GM23338 (cell line): ENCODE results near the gene SHROOM2. TPM values are rescaled to one million over a fixed set of nuclear protein-coding genes. Genes with fewer than 3 reads are reported as not detected.

ENCODE experiments used
- ATAC-seq: fragments of 200-7000 bp; cut with Tn5 transposase; 3 replicates; pipeline ENCODE4 v1.9.1; 2020
- DNase-seq: peaks from one replicate; pipeline ENCODE4 v3.0.0-alpha.2; 2015; ENCODE audit warnings: low spot score
- H2AFZ ChIP-seq: fragments of 200-600 bp; sonication (generic); 2 replicates; pipeline ENCODE4 v1.8.0; 2016; ENCODE audit warnings: antibody characterized with exemption, mild to moderate bottlenecking, moderate library complexity
- H3F3A ChIP-seq: fragments of 200-600 bp; sonication (generic); replicated peaks from 2 replicates; pipeline ENCODE4 v1.8.0; 2017; ENCODE audit warnings: antibody characterized with exemption, mixed run types, low read depth
- H3K27ac ChIP-seq: fragments of 200-600 bp; sonication (generic); 2 replicates; pipeline ENCODE4 v1.6.1; 2016; ENCODE audit warnings: low read depth
- H3K27me3 ChIP-seq: fragments of 200-600 bp; sonication (generic); 2 replicates; pipeline ENCODE4 v1.8.0; 2016; ENCODE audit warnings: mild to moderate bottlenecking, mixed run types, moderate library complexity; ENCODE audit not compliant: insufficient read depth
- H3K36me3 ChIP-seq: fragments of 200-600 bp; sonication (generic); 2 replicates; pipeline ENCODE4 v1.8.0; 2016; ENCODE audit warnings: mild to moderate bottlenecking; ENCODE audit not compliant: insufficient read depth
- H3K4me1 ChIP-seq: fragments of 200-600 bp; sonication (generic); 2 replicates; pipeline ENCODE4 v1.8.0; 2016; ENCODE audit warnings: mild to moderate bottlenecking, moderate library complexity; ENCODE audit not compliant: insufficient read depth
- H3K4me2 ChIP-seq: fragments of 200-600 bp; sonication (generic); 2 replicates; pipeline ENCODE4 v1.7.1; 2017; ENCODE audit warnings: mixed run types
- H3K4me3 ChIP-seq: fragments of 200-600 bp; sonication (generic); 2 replicates; pipeline ENCODE4 v1.6.1; 2016; ENCODE audit warnings: mixed run types
- H3K79me2 ChIP-seq: fragments of 200-600 bp; sonication (generic); replicated peaks from 2 replicates; pipeline ENCODE4 v1.8.0; 2017; ENCODE audit warnings: mild to moderate bottlenecking; ENCODE audit not compliant: insufficient read depth
- H3K9me2 ChIP-seq: fragments of 200-600 bp; sonication (generic); 2 replicates; pipeline ENCODE4 v1.8.0; 2017; ENCODE audit not compliant: insufficient read depth
- H4K20me1 ChIP-seq: fragments of 200-600 bp; sonication (generic); replicated peaks from 2 replicates; pipeline ENCODE4 v1.8.0; 2017; ENCODE audit warnings: mild to moderate bottlenecking; ENCODE audit not compliant: insufficient read depth
- H3K27ac Mint-ChIP-seq: 2 replicates; pipeline ENCODE4 v1.8.0; 2020; ENCODE audit warnings: inconsistent platforms, mild to moderate bottlenecking, moderate library complexity, mixed read lengths
- H3K27me3 Mint-ChIP-seq: 3 replicates; pipeline ENCODE4 v1.8.0; 2022; ENCODE audit warnings: low read depth, mild to moderate bottlenecking, moderate library complexity, mixed read lengths, inconsistent platforms; ENCODE audit not compliant: insufficient read depth, poor library complexity
- H3K36me3 Mint-ChIP-seq: 3 replicates; pipeline ENCODE4 v1.8.0; 2021; ENCODE audit warnings: low read depth, mild to moderate bottlenecking, inconsistent platforms, moderate library complexity, mixed read lengths
- H3K4me1 Mint-ChIP-seq: 3 replicates; pipeline ENCODE4 v1.8.0; 2020; ENCODE audit warnings: mild to moderate bottlenecking, inconsistent platforms, mixed read lengths
- H3K4me3 Mint-ChIP-seq: 3 replicates; pipeline ENCODE4 v1.8.0; 2021; ENCODE audit warnings: moderate library complexity, mild to moderate bottlenecking, inconsistent platforms, mixed read lengths
- H3K9me3 Mint-ChIP-seq: 3 replicates; pipeline ENCODE4 v1.8.0; 2020; ENCODE audit warnings: moderate library complexity, mild to moderate bottlenecking, inconsistent platforms, mixed read lengths
- CREB1 ChIP-seq: fragments of 250-450 bp; sonication (Bioruptor Pico); IDR thresholded peaks from 2 replicates; pipeline ENCODE4 v1.5.0; 2020; ENCODE audit warnings: low read depth, mild to moderate bottlenecking, moderate library complexity
- EZH2 ChIP-seq: fragments of 200-600 bp; sonication (generic); IDR thresholded peaks from one replicate; pipeline ENCODE4 v1.8.0; 2017; ENCODE audit warnings: antibody characterized with exemption, mild to moderate bottlenecking, low read depth; ENCODE audit not compliant: unreplicated experiment
- EZH2phosphoT487 ChIP-seq: fragments of 200-600 bp; sonication (generic); IDR thresholded peaks from one replicate; pipeline ENCODE4 v1.8.1; 2018; ENCODE audit warnings: antibody characterized with exemption; ENCODE audit not compliant: unreplicated experiment
- JUNB ChIP-seq: IDR thresholded peaks from one replicate; pipeline ENCODE4 v1.6.1; 2016; ENCODE audit warnings: antibody characterized with exemption; ENCODE audit not compliant: unreplicated experiment
- NANOG ChIP-seq: IDR thresholded peaks from 2 replicates; pipeline ENCODE4 v1.6.1; 2016; ENCODE audit warnings: antibody characterized with exemption, borderline replicate concordance
- POLR2AphosphoS5 ChIP-seq: IDR thresholded peaks from 2 replicates; pipeline ENCODE4 v1.6.1; 2016; ENCODE audit warnings: antibody characterized with exemption, low read depth
- REST ChIP-seq: IDR thresholded peaks from one replicate; pipeline ENCODE4 v1.6.1; 2018; ENCODE audit warnings: antibody characterized with exemption; ENCODE audit not compliant: unreplicated experiment
- STAT1 ChIP-seq: IDR thresholded peaks from one replicate; pipeline ENCODE4 v1.6.1; 2016; ENCODE audit warnings: antibody characterized with exemption; ENCODE audit not compliant: unreplicated experiment
- ZNF114 ChIP-seq: fragments of 250-450 bp; sonication (Bioruptor Pico); IDR thresholded peaks from 2 replicates; pipeline ENCODE4 v1.5.0; 2020; ENCODE audit warnings: mild to moderate bottlenecking, moderate library complexity
- ZNF331 ChIP-seq: fragments of 250-450 bp; sonication (Bioruptor Pico); IDR thresholded peaks from 2 replicates; pipeline ENCODE4 v1.5.0; 2020; ENCODE audit warnings: low read depth, mild to moderate bottlenecking, moderate library complexity
- polyA plus RNA-seq: library from polyadenylated mRNA; unstranded; fragments of >200 nt; fragmentation: Nextera tagmentation; extraction: Ambion mirVana; gene quantifications from 2 replicates; pipeline ENCODE4 v1.2.1, GENCODE V29; 2016
- total RNA-seq: library from RNA; depleted of rRNA; stranded (reverse); fragments of >200 nt; shearing (Covaris generic); gene quantifications from 2 replicates; pipeline ENCODE4 v1.2.3, GENCODE V29; 2014
- TF ChIP-seq, protein P1 (sequence below), 2 experiments: fragments of 200-600 bp in 1 of 2; sonication (generic) in 1 of 2; conservative IDR thresholded peaks; 2 replicates each; pipeline versions ENCODE4 v1.5.1 to v1.6.1; 2016 to 2017; ENCODE audit warnings: antibody characterized with exemption in 2 of 2, low read depth in 2 of 2, mild to moderate bottlenecking in 2 of 2, moderate library complexity in 1 of 2
- TF ChIP-seq, protein P2 (sequence below): IDR thresholded peaks from 2 replicates; pipeline ENCODE4 v1.6.1; 2016; ENCODE audit warnings: antibody characterized with exemption

SHROOM2 gene
- total and polyA plus RNA-seq, 2 experiments from 2014 or later = 3.5 to 15.8 TPM

- Histone ChIP-seq H3K4me3 (no peak overlapping the region), H3K27ac (no peak overlapping the region), H3K4me1 (peaks cover 36% of the 10 kb centered on the region), H3K36me3 (no peaks in the 10 kb centered on the region), H4K20me1 (no peaks in the 10 kb centered on the region; the same call in none of the 2 replicates), H3K9me2 (no peaks in the 10 kb centered on the region), H2AFZ (no peak overlapping the region), H3K4me2 (peak overlapping the region; percentile 19), H3K79me2 (peaks cover 22% of the 10 kb centered on the region), H3F3A (no peaks in the 10 kb centered on the region), H3K27me3 (no peaks in the 10 kb centered on the region)
- H3K36me3 Mint-ChIP-seq = no peaks in the 10 kb centered on the region
- H3K9me3 Mint-ChIP-seq = no peaks in the 10 kb centered on the region
- DNase-seq (no peak), ATAC-seq (peak; percentile 30)
- H3K27ac Mint-ChIP-seq = peak overlapping the region; percentile 83
- peak overlapping the region; percentile 47; the same call in 2 of the 3 replicates for H3K4me3 Mint-ChIP-seq
- peaks cover 7% of the 10 kb centered on the region for H3K27me3 Mint-ChIP-seq
- peaks cover 36% of the 10 kb centered on the region for H3K4me1 Mint-ChIP-seq
- TF ChIP-seq ZNF331 (CRISPR knock-in tag) (no peak), NANOG (no peak)
- TF ChIP-seq, protein P1, sequence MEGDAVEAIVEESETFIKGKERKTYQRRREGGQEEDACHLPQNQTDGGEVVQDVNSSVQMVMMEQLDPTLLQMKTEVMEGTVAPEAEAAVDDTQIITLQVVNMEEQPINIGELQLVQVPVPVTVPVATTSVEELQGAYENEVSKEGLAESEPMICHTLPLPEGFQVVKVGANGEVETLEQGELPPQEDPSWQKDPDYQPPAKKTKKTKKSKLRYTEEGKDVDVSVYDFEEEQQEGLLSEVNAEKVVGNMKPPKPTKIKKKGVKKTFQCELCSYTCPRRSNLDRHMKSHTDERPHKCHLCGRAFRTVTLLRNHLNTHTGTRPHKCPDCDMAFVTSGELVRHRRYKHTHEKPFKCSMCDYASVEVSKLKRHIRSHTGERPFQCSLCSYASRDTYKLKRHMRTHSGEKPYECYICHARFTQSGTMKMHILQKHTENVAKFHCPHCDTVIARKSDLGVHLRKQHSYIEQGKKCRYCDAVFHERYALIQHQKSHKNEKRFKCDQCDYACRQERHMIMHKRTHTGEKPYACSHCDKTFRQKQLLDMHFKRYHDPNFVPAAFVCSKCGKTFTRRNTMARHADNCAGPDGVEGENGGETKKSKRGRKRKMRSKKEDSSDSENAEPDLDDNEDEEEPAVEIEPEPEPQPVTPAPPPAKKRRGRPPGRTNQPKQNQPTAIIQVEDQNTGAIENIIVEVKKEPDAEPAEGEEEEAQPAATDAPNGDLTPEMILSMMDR (conservative IDR thresholded peaks at IDR 0.05; ENCODE audit: low read depth in 2 of 2) = 0 out of 4 replicates have a peak, but pooled peaks of 1 of the 2 experiments have one; percentile 4
These were observed 35.3 kb downstream of the SHROOM2 start for GRCh38 chrX:9821572-9821971.

- Histone ChIP-seq H3K79me2 (peaks cover 13% of the 10 kb centered on the region), H2AFZ (no peak overlapping the region), H3K9me2 (no peaks in the 10 kb centered on the region), H3F3A (no peaks in the 10 kb centered on the region), H4K20me1 (no peaks in the 10 kb centered on the region; the same call in none of the 2 replicates), H3K27me3 (no peaks in the 10 kb centered on the region), H3K4me1 (peaks cover 36% of the 10 kb centered on the region), H3K4me3 (no peak overlapping the region), H3K27ac (no peak overlapping the region), H3K4me2 (no peak overlapping the region), H3K36me3 (no peaks in the 10 kb centered on the region)
- Mint-ChIP-seq H3K4me3 (no peak overlapping the region), H3K4me1 (peaks cover 46% of the 10 kb centered on the region), H3K27me3 (peaks cover 7% of the 10 kb centered on the region), H3K36me3 (no peaks in the 10 kb centered on the region), H3K27ac (0 out of 2 replicates have a peak overlapping the region, but pooled peaks have one; percentile 65), H3K9me3 (no peaks in the 10 kb centered on the region)
- no peak for TF ChIP-seq JUNB
- no peak for TF ChIP-seq REST
- TF ChIP-seq NANOG = no peak
- no peak for TF ChIP-seq CREB1
- no peak for TF ChIP-seq POLR2AphosphoS5
- no peak for TF ChIP-seq EZH2
- TF ChIP-seq EZH2phosphoT487 = no peak
- TF ChIP-seq ZNF114 (CRISPR knock-in tag) = no peak
- no peak for TF ChIP-seq ZNF331 (CRISPR knock-in tag)
- TF ChIP-seq, protein P2, sequence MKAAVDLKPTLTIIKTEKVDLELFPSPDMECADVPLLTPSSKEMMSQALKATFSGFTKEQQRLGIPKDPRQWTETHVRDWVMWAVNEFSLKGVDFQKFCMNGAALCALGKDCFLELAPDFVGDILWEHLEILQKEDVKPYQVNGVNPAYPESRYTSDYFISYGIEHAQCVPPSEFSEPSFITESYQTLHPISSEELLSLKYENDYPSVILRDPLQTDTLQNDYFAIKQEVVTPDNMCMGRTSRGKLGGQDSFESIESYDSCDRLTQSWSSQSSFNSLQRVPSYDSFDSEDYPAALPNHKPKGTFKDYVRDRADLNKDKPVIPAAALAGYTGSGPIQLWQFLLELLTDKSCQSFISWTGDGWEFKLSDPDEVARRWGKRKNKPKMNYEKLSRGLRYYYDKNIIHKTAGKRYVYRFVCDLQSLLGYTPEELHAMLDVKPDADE = no peak
- TF ChIP-seq STAT1 = no peak
- TF ChIP-seq, protein P1 (conservative IDR thresholded peaks at IDR 0.05; ENCODE audit: low read depth in 2 of 2) = no peak
- peak; percentile 39 for ATAC-seq
- DNase-seq = no peak
These were observed 38.3 kb downstream of the SHROOM2 start for GRCh38 chrX:9824554-9824953.
